Measurements from ENCODE around the gene ALOX5AP.

DNA sequence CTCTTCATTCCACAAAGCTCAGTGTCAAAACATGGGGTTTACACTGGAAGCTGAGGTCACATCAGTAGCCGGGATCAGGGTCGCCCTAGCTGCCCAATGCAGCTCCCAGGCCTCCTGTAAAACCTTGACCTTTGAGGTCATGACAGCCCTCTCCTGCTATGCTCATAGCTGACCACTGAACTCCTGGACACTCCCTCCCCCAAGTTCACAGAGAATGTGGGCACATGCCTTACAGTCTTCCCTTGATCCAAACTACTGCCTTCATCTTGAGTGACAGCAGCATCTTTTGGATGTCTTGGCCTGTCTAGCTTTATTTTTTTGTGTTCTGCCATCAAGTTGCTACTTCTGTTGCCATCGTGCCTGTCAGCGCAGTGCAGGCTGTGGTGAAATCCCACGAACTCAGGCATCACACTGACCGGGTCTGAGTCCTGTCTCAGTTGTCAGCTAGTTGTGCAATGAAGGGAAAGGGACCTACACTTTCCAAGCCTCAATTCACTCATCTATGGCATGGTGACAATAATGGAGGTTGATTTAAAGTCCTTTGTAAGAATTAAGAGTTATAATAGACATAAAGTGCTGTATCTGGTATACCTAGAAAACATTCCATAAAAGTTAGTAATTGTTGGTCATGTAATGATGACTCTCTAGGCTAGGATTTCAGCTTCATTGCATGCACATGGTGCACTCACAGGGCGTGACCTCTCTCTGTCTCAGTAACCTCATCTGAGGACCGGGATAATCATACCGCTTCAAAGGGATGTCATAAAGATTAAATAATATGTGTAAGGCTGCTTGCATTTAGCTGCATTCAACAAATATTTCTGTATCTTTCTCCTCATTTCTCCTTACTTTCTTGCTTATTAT is 16.4 kb upstream of the ALOX5AP start:
- TF ChIP-seq, protein P1, sequence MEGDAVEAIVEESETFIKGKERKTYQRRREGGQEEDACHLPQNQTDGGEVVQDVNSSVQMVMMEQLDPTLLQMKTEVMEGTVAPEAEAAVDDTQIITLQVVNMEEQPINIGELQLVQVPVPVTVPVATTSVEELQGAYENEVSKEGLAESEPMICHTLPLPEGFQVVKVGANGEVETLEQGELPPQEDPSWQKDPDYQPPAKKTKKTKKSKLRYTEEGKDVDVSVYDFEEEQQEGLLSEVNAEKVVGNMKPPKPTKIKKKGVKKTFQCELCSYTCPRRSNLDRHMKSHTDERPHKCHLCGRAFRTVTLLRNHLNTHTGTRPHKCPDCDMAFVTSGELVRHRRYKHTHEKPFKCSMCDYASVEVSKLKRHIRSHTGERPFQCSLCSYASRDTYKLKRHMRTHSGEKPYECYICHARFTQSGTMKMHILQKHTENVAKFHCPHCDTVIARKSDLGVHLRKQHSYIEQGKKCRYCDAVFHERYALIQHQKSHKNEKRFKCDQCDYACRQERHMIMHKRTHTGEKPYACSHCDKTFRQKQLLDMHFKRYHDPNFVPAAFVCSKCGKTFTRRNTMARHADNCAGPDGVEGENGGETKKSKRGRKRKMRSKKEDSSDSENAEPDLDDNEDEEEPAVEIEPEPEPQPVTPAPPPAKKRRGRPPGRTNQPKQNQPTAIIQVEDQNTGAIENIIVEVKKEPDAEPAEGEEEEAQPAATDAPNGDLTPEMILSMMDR (IDR thresholded peaks at IDR 0.05), result no peak
- no peak for TF ChIP-seq POLR2A (IDR thresholded peaks at IDR 0.05)
- no peak for TF ChIP-seq POLR2AphosphoS5 (IDR thresholded peaks at IDR 0.05; ENCODE audit: insufficient read depth in 1 of 2, low read depth in 1 of 2)

Measured in vagina (tissue), 2 donors.